A673 (cell line): ENCODE data around the gene MT3.

Experiments
- EZH2 ChIP-seq: fragments of 200-600 bp; sonication (generic); IDR thresholded peaks from 2 replicates; pipeline ENCODE4 v1.6.1; 2017; ENCODE audit warnings: borderline replicate concordance, low read depth, mild to moderate bottlenecking, mixed read lengths, antibody characterized with exemption, low read length; ENCODE audit not compliant: poor library complexity, severe bottlenecking
- TF ChIP-seq, protein P1 (sequence below): fragments of 300-800, 200-600 bp; sonication (generic); conservative IDR thresholded peaks from 2 replicates; pipeline ENCODE4 v1.5.1; 2017; ENCODE audit warnings: low read depth, mild to moderate bottlenecking, antibody characterized with exemption, low read length, moderate library complexity, mixed read lengths

DNA sequence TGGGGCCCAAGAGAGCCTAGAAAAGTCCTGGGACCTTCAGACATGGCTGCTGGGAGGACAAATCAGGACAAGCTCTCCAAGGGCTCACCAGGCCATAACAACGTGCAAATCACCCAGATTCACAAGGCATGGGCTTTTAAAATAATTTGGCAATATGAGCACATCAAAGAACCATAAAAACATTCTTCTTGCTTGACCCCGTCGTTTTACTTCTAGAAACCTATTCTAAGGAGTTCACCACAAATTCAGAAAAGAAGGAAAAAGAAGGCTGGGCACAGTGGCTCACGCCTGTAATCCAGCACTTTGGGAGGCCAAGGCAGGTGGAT is 12.1 kb upstream of the MT3 start:
- TF ChIP-seq, protein P1, sequence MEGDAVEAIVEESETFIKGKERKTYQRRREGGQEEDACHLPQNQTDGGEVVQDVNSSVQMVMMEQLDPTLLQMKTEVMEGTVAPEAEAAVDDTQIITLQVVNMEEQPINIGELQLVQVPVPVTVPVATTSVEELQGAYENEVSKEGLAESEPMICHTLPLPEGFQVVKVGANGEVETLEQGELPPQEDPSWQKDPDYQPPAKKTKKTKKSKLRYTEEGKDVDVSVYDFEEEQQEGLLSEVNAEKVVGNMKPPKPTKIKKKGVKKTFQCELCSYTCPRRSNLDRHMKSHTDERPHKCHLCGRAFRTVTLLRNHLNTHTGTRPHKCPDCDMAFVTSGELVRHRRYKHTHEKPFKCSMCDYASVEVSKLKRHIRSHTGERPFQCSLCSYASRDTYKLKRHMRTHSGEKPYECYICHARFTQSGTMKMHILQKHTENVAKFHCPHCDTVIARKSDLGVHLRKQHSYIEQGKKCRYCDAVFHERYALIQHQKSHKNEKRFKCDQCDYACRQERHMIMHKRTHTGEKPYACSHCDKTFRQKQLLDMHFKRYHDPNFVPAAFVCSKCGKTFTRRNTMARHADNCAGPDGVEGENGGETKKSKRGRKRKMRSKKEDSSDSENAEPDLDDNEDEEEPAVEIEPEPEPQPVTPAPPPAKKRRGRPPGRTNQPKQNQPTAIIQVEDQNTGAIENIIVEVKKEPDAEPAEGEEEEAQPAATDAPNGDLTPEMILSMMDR: no peak
- no peak for TF ChIP-seq EZH2
